ENCODE results near the gene FAM83C.

GRCh38 chr20:35290887-35291417 is 1.3 kb downstream of the FAM83C start:
- no peak for TF ChIP-seq TAF1 (IDR thresholded peaks at IDR 0.05; ENCODE audit: borderline replicate concordance, low read depth, low read length)
- no peak for TF ChIP-seq POLR2A (IDR thresholded peaks at IDR 0.05; ENCODE audit: low read depth, low read length)
- TF ChIP-seq POLR2AphosphoS5 (IDR thresholded peaks at IDR 0.05; ENCODE audit: low read depth, low read length), result no peak

Measured in GM12892 (cell line).